OCI-LY1 (cell line): Measurements from ENCODE around the gene NUDCD3.

Experiments used
- CTCF ChIP-seq: fragments of 200-600 bp; sonication (generic), shearing (Covaris generic); IDR thresholded peaks from 2 replicates; pipeline ENCODE4 v1.5.1; 2017; ENCODE audit warnings: mild to moderate bottlenecking, antibody characterized with exemption, low read length, moderate library complexity, mixed read lengths
- EZH2 ChIP-seq: fragments of 200-600 bp; sonication (generic), shearing (Covaris generic); IDR thresholded peaks from 2 replicates; pipeline ENCODE4 v1.8.0; 2017; ENCODE audit warnings: borderline replicate concordance, mixed run types, mild to moderate bottlenecking, antibody characterized with exemption, low read length, moderate library complexity, mixed read lengths

GRCh38 chr7:44512736-44513135, 22.3 kb upstream of the NUDCD3 start:
- TF ChIP-seq EZH2 (no peak), CTCF (no peak)
